Esophagus muscularis mucosa (tissue), 4 donors: Measurements from ENCODE around the gene HTR4. TPM values are rescaled to one million over a fixed set of nuclear protein-coding genes. Genes with fewer than 3 reads are reported as not detected.

Experiments used
- DNase-seq: peaks from one replicate; pipeline ENCODE4 v3.0.0-alpha.2; 2017; ENCODE audit errors: extremely low spot score
- H3K27ac ChIP-seq, 4 donors: fragments of 200-600 bp; sonication (generic); replicated peaks in 1 of 4; 1 replicate in 3 of 4; 2 replicates in 1 of 4; pipeline ENCODE4 v1.5.1; 2016 to 2019; ENCODE audit warnings: mild to moderate bottlenecking in 1 of 4
- H3K27me3 ChIP-seq, 4 donors: fragments of 200-600 bp; sonication (generic); one replicate each; pipeline versions ENCODE4 v1.5.1 to v1.6.0; 2016 to 2019
- H3K36me3 ChIP-seq, 4 donors: fragments of 200-600 bp; sonication (generic); one replicate each; pipeline ENCODE4 v1.5.1; 2016 to 2019
- H3K4me1 ChIP-seq, 4 donors: fragments of 200-600 bp; sonication (generic); one replicate each; pipeline ENCODE4 v1.5.1; 2016 to 2019
- H3K4me3 ChIP-seq, 4 donors: fragments of 200-600 bp; sonication (generic); 1 replicate in 2 of 4; 2 replicates in 2 of 4; pipeline ENCODE4 v1.5.1; 2016 to 2019; ENCODE audit warnings: mild to moderate bottlenecking in 4 of 4, moderate library complexity in 1 of 4
- H3K9me3 ChIP-seq, 4 donors: fragments of 200-600 bp; sonication (generic); 1 replicate in 3 of 4; 2 replicates in 1 of 4; pipeline ENCODE4 v1.5.1; 2016 to 2019
- CTCF ChIP-seq, 3 experiments: fragments of 200-600 bp in 2 of 3; fragments of 450-650 bp in 1 of 3; sonication (generic) in 2 of 3; IDR thresholded peaks; one replicate each; pipeline ENCODE4 v1.5.1; 2017 to 2019; ENCODE audit warnings: antibody characterized with exemption in 3 of 3, mild to moderate bottlenecking in 2 of 3, moderate library complexity in 1 of 3
- EP300 ChIP-seq: sonication (generic); formaldehyde crosslinking; IDR thresholded peaks from one replicate; pipeline ENCODE4 v1.6.1; 2017; ENCODE audit warnings: antibody characterized with exemption
- POLR2A ChIP-seq: fragments of 450-650 bp; IDR thresholded peaks from one replicate; pipeline ENCODE4 v1.6.1; 2017; ENCODE audit warnings: antibody characterized with exemption, moderate library complexity, mild to moderate bottlenecking, low read depth
- POLR2AphosphoS5 ChIP-seq, 2 donors: sonication (generic); formaldehyde crosslinking; IDR thresholded peaks; one replicate each; pipeline ENCODE4 v1.6.1; 2017; ENCODE audit warnings: antibody characterized with exemption in 2 of 2
- WGBS: methylation state at CpG from one replicate; pipeline ENCODE4 v1.1.5; 2018; 5-methylcytosine and 5-hydroxymethylcytosine counted together
- intact Hi-C: fragments of 100-400 bp; cut with DNase I; formaldehyde crosslinking; loops from one replicate; pipeline ENCODE4 v1.15.1; 2023
- total RNA-seq, 4 donors: library from RNA; depleted of rRNA; stranded (reverse); fragments of >200 nt; gene quantifications; one replicate each; pipeline versions ENCODE4 v1.1.0 to v1.2.1, GENCODE V29; 2016

HTR4 gene
- total RNA-seq, 4 donors from 2014 or later, result 0.23 to 0.42 TPM; not detected in 2

- peaks cover 0 to 13% (median 2%) of the 10 kb centered on the region in 4 donors for H3K27me3 ChIP-seq
- intact Hi-C loops, result loop anchor here (5.0 kb wide), 1 partner anchor 40 kb away; no protein-coding TSS in a partner anchor
- no peaks in the 10 kb centered on the region for H3K36me3 ChIP-seq
- peaks cover 0 to 11% (median 7%) of the 10 kb centered on the region in 4 donors for H3K4me1 ChIP-seq
- TF ChIP-seq POLR2AphosphoS5 (IDR thresholded peaks at IDR 0.05), result no peak
- TF ChIP-seq POLR2A, result no peak
- TF ChIP-seq EP300, result no peak
- TF ChIP-seq CTCF (IDR thresholded peaks at IDR 0.05), result no peak
- H3K4me3 ChIP-seq, result no peak overlapping the region
- no peak overlapping the region for H3K27ac ChIP-seq
- H3K9me3 ChIP-seq, result no peaks in the 10 kb centered on the region
- 37% methylated on average over 5 of the region's 7 CpGs for WGBS
- no peak for DNase-seq
Measured at GRCh38 chr5:148482196-148482595, 172.1 kb downstream of the HTR4 start.

- intact Hi-C loops, result no loop called here
Measured at GRCh38 chr5:148477429-148477828, 176.9 kb downstream of the HTR4 start.

GRCh38 chr5:148476302-148476701, 178.0 kb downstream of the HTR4 start:
- TF ChIP-seq POLR2AphosphoS5 (IDR thresholded peaks at IDR 0.05) (no peak), POLR2A (no peak), CTCF (IDR thresholded peaks at IDR 0.05) (no peak), EP300 (no peak)
- Histone ChIP-seq H3K4me1 (no peaks in the 10 kb centered on the region), H3K27ac (no peak overlapping the region), H3K4me3 (no peak overlapping the region), H3K36me3 (no peaks in the 10 kb centered on the region), H3K9me3 (no peaks in the 10 kb centered on the region), H3K27me3 (no peaks in the 10 kb centered on the region)
- intact Hi-C loops, result no loop called here
- WGBS, result 70% methylated on average over 3 of the region's 3 CpGs
- DNase-seq, result no peak

More at GRCh38 chr5:148477429-148477828, 176.9 kb downstream of the HTR4 start:
- H3K4me1 ChIP-seq, result peaks cover 0 to 4% (median under 1%) of the 10 kb centered on the region in 4 donors
- H3K36me3 ChIP-seq, result no peaks in the 10 kb centered on the region
- no peak overlapping the region for H3K4me3 ChIP-seq
- 84% methylated on average over 3 of the region's 3 CpGs for WGBS
- TF ChIP-seq POLR2A (no peak), POLR2AphosphoS5 (IDR thresholded peaks at IDR 0.05) (no peak), CTCF (IDR thresholded peaks at IDR 0.05) (no peak), EP300 (no peak)
- DNase-seq, result no peak
- H3K27me3 ChIP-seq, result peaks cover 0 to 7% (median 0%) of the 10 kb centered on the region in 4 donors
- no peaks in the 10 kb centered on the region for H3K9me3 ChIP-seq
- no peak overlapping the region for H3K27ac ChIP-seq

GRCh38 chr5:148474025-148474511, 180.3 kb downstream of the HTR4 start:
- 80% methylated on average over 8 of the region's 8 CpGs for WGBS
- intact Hi-C loops, result no loop called here
- no peaks in the 10 kb centered on the region for H3K36me3 ChIP-seq
- H3K4me1 ChIP-seq, result peaks cover 5 to 13% (median 11%) of the 10 kb centered on the region in 4 donors
- H3K9me3 ChIP-seq, result no peaks in the 10 kb centered on the region
- TF ChIP-seq POLR2A (no peak), EP300 (no peak), POLR2AphosphoS5 (IDR thresholded peaks at IDR 0.05) (no peak), CTCF (IDR thresholded peaks at IDR 0.05) (no peak)
- H3K27me3 ChIP-seq, result no peaks in the 10 kb centered on the region
- no peak overlapping the region for H3K4me3 ChIP-seq
- no peak overlapping the region for H3K27ac ChIP-seq
- no peak for DNase-seq

- Histone ChIP-seq H3K9me3 (no peaks in the 10 kb centered on the region), H3K4me3 (no peak overlapping the region), H3K4me1 (peaks cover 5 to 22% (median 15%) of the 10 kb centered on the region in 4 donors), H3K36me3 (no peaks in the 10 kb centered on the region), H3K27ac (no peak overlapping the region), H3K27me3 (no peaks in the 10 kb centered on the region)
- DNase-seq, result no peak
- WGBS, result 88% methylated on average over 2 of the region's 2 CpGs
- TF ChIP-seq POLR2A (no peak), POLR2AphosphoS5 (IDR thresholded peaks at IDR 0.05) (no peak), EP300 (no peak), CTCF (IDR thresholded peaks at IDR 0.05) (no peak)
- intact Hi-C loops, result no loop called here
Measured at GRCh38 chr5:148471379-148471778, 182.9 kb downstream of the HTR4 start.
